HG03196 (cell line): Measurements from ENCODE around the gene AURKA.
"Not testable (repeated sequence)": the region's sequence is repeated elsewhere in the genome, so short reads cannot be mapped to it uniquely, and the experiment has no call there.

Experiments
- ATAC-seq: cut with Tn5 transposase; IDR thresholded peaks from one replicate; pipeline ENCODE4 v1.9.1; 2021; ENCODE audit not compliant: unreplicated experiment

The AURKA gene

DNA sequence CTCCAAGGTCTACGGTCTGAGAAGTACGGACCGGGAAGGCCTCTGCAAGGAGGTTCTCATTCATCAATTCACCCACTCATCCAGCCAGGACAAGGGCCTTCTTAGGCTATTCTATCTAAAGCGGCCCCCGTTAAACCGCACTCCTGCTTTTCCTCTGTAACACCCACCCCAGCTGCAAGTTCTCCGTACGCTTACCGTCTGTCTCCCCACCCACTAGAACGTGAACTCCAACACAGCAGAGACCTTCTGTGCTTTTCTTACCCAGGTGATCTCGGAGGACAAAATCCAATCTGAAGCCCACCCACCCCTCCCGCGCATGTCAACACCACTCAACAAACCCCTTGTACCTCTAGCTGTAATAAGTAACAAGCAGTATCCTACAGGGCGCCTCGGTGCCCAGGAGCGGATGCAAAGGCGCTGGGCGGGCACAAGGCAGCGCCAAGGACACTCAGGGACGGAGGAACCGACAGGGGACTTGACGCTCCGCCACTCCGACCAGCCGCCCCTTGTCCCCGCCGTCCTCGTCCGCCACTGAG, 351 bp downstream of the AURKA start:
- peak; percentile 26 for ATAC-seq

DNA sequence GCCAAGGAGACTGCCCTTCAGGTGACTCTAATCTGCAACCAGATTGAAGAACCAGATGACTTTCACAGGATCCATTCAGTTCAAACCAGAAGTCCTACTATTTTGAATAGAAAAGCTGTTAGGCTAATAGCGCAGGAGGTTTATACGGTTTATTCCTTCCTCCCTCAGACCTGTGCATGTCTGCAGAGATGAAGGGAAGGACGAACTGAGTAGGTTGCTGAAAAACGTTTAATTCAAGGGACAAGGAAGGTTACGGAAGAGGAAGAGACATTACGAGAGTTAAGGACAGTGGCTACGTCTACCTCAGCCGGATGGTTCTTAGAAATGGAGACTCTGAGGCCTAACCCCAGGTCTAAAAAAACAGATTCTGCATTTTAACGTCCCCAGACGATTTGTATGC, 978 bp downstream of the AURKA start:
- ATAC-seq: no peak

- ATAC-seq: not testable (repeated sequence)
These were observed 1.6 kb downstream of the AURKA start for GRCh38 chr20:56390396-56390795.

DNA sequence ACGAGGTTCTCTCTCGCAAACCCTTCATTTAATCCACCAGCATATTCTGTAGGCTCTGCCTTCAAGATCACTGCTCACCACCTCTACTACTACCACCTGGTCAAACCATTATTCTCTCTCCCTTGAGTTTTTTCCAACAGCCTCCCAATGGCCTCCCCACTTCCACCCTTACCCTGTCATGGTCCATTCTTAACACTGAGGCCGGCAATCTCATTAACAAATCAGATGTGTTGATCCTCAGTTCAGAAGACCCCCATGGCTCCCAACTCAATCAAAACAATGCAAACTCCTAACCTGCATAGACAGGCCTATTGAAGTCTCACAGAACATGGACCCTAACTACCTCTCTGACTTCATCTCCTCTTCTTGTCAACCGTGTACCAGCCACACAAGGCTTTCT, 2.2 kb downstream of the AURKA start:
- no peak for ATAC-seq

DNA sequence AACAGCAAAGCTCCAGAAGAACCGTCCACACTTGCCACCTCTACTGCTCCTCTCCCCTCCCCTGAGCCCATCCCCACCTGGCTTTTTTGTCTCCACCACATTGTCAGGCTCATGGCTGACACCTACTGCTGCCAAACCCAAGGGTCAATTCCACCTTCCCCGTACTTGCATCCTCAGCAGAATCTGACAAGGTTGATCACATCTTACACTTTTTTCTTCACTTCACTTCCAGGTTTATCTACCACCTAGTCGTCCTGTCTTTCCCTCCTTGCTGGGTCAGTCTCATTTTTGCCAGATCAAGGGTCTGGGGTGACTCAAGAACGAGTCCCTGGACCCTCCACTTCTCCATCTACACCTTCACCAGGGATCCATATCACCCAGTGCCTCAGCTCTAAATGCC, 3.1 kb downstream of the AURKA start:
- ATAC-seq: no peak

GRCh38 chr20:56386219-56386618, 5.8 kb downstream of the AURKA start:
- no peak for ATAC-seq

DNA sequence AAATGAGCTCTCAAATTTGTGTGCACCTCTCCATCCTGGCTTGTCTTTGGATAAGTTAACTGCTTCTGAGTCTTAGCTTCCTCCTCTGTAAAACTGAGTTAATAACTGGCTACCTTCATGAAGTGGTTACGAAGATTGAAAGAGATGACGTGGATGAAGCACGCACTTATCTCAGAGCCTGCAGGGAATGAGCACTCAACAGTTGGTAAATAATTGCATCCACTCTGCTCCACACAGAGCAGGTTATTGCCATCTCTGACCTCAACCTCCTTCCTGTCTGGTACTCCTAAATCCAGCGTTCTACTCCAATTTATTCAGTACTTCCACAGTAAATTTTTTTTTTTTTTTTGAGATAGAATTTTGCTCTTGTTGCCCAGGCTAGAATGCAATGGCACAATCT, 6.9 kb downstream of the AURKA start:
- no peak for ATAC-seq

DNA sequence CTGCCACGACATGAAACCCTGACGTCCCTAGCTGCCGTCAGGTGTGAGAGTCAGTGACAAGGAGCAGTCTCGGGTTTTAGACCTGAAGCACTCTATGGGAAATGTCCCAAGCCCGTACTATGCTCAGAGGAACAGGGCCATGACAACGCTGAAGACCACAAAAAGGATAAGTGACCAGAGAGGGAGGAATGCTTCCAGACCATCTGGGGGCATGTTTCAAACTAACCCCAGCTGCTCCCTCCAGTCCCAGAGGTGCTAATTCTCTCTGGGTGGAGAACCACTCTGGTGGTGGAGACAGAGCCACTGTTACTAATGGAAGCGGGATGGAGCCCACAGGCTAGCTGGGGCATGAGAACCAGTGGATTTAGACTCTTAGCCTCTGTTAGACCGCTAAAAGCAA, 8.7 kb downstream of the AURKA start:
- no peak for ATAC-seq

DNA sequence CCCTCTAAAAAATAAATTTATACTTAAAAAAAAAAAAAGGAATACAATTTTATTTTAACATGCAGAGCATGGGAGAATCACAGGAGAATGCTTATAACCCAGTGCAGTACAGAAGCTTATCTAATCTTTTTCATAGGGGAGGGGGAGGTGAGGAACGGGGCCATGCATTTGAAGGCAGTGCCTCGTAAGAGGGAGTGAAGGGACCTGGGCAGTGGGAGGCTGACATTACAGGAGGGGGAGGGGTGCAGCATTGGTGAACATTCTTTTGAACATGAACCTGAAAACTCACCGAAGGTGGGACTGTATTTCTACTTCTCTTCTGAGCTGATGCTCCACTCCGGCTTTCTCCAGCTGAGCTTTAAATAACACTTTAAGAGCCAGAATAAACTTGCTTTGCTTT, 9.3 kb downstream of the AURKA start:
- ATAC-seq: no peak

GRCh38 chr20:56381501-56381900, 10.5 kb downstream of the AURKA start:
- ATAC-seq: no peak

- no peak for ATAC-seq
These were observed 11.6 kb downstream of the AURKA start for GRCh38 chr20:56380375-56380774.

DNA sequence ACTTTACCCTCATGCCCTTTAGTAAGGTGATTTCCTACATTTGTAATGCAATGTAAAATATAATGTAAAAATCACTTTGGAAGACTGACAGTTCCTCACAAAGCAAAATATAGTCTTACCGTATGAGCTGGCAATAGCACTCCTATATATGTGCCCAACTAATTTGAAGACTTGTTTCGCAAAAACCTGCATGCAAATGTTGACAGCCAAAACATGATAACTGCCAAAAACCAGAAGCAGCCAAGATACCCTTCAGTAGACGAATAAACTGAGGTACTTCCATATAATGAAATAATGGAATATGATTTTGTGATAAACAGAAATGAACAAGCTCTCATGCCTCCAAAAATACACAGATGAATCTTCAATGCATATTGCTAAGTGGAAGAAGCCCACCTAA, 13.6 kb downstream of the AURKA start:
- ATAC-seq: no peak

DNA sequence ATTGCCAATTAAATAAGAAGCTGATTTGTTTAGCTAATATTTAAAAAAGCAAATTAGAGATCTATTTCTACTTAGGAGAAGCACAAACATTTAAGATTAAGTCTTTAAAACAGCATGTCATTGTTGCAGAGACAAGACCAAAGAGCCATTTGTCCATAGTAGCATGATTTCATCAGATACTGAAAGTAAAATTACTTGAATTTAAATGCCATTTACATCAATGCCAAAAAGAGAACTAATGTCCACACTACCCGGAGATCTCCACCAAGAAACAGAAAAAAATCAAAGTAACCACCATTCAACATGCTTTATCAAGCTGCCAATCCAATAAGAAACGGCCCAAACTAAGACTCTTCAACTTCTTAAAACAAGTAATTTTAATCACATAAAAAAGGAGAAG, 15.7 kb downstream of the AURKA start:
- ATAC-seq: no peak

GRCh38 chr20:56373942-56374341, 18.1 kb downstream of the AURKA start:
- no peak for ATAC-seq

- no peak for ATAC-seq
These were observed 19.2 kb downstream of the AURKA start for GRCh38 chr20:56372850-56373249.

- ATAC-seq: no peak
These were observed 20.0 kb downstream of the AURKA start for GRCh38 chr20:56371977-56372376.

DNA sequence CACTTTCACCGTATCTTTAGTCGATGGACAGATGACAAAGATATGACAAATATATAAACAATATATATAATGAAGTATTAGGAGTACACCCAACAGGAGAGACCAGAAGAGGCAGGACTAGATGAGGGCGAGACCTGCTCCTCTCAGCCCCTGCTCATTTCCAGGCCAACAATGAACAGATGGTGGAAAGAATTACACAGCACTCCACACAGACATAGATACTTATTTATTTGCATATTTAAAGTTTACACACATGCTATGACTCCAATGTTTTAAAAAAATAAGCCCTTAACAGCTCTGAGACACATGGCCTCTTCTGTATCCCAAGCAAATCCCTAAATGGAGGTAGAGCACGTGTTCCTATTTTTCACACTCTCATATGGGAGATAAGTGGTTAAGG, 22.8 kb downstream of the AURKA start:
- ATAC-seq: no peak

DNA sequence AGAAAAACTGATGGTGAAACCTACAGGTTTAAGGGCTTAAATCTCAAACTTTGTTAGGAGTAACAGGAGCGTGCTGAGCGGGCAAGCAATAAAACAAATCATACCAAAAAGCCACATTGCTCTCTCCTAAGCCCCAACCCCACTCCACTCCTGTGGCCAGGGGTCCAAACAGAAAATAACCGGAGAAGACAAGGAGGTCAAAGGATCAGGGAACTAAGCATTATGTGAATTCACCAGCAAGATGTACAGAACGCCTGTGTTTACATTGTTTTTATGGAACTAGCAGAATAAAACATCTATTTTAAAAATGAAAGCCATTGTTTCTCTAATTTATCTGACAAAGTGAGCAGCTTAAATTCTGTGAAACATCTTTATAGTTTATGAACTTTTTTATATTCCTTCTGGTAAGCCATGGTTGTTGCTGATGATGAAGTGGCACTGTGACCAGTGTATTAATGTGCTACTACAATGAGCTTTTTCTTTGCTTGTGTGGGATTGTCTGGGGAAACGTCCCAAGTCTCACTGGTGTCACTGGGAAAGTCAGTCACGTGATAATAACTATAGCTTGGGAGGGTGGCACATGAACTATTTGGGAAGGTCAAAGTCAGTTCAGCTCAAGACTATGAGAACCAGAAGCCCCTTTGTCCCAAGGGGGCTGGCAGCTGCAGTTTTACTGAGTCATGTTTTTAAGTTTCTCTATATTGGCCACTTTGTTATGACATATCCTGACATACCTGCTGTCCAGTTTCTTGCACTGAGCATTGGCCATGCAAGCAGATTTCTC, 23.5 kb downstream of the AURKA start:
- no peak for ATAC-seq

GRCh38 chr20:56363491-56363890, 28.5 kb downstream of the AURKA start:
- no peak for ATAC-seq

GRCh38 chr20:56362833-56363413, 29.1 kb downstream of the AURKA start:
- no peak for ATAC-seq

- no peak for ATAC-seq
These were observed 30.1 kb downstream of the AURKA start for GRCh38 chr20:56361900-56362299.

DNA sequence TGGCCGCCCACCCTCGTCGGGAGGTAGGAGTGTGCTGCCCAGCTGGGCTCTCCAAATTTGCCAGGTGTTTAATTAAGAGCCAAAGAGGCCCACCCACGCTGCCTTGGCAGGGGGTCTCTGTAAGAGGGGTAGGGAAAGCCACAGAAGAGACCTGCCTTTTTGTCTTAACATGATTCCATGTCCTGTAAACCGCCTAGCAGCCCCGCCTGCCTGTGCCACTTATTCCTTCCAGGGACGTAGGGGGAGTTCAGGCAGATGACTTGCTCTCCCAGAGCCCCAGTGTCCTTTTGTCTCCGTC, 31.2 kb downstream of the AURKA start:
- ATAC-seq: no peak
